GM12801 (cell line): ENCODE results near the gene SELENOS.

Source experiments
- TF ChIP-seq, protein P1 (sequence below): IDR thresholded peaks from one replicate; pipeline ENCODE4 v1.5.1; 2011; ENCODE audit warnings: control low read depth; ENCODE audit not compliant: insufficient read length; ENCODE audit errors: extremely low read depth

The SELENOS gene

DNA sequence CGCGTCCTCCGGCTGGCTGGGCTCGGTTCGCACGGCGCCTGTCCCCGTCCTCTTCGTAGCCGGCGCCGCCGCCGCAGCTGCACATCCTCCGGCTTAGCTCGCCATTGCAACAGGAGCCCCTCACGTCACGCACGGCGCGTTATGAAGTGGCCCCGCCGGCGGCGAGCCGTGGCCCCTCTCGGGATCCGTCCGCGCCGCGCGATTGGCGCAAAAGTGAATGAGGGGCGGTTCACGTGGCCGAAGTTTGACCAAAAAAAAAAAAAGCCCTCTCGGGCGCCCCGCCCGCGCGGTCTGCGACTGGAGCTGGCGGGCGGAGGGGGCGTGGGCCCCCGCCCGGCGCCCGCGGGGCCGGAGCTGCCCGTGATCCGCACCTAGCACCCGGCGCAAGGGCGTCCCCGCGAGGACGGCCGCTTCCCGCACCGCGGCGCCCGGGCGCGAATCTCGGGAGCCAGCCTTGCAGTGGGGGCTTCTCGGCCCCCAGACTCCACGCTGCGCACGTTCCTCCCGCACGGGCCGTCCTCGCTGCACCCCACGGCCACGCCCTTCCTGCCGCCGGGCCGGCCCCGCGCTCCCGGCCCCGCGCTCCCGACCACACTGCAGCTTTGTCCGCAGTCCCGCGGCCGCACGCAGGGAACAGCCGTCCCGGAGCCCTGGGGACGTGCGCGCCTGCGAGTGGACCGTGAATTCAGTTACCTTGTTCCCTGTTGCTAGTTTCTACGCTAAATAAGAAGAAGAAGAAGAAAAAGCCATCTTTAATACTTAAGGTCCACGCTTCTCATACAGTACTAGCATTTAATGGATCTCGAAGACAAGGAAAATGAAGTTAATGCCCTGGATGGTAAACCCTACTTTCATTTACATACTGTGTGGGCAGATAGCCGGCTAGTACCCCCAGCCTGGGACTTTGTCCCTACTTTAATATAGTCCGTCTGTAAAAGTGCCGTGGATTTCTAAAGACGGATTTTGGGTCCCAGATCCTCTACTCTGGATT lies 25.2 kb downstream of the SELENOS start, which contains the start of gene CHSY1:
TSS of gene CHSY1 (minus strand) at position 219 of the 991 bp plus-strand sequence. CDS start 592 bp downstream, outside the sequence.
- TF ChIP-seq, protein P1, sequence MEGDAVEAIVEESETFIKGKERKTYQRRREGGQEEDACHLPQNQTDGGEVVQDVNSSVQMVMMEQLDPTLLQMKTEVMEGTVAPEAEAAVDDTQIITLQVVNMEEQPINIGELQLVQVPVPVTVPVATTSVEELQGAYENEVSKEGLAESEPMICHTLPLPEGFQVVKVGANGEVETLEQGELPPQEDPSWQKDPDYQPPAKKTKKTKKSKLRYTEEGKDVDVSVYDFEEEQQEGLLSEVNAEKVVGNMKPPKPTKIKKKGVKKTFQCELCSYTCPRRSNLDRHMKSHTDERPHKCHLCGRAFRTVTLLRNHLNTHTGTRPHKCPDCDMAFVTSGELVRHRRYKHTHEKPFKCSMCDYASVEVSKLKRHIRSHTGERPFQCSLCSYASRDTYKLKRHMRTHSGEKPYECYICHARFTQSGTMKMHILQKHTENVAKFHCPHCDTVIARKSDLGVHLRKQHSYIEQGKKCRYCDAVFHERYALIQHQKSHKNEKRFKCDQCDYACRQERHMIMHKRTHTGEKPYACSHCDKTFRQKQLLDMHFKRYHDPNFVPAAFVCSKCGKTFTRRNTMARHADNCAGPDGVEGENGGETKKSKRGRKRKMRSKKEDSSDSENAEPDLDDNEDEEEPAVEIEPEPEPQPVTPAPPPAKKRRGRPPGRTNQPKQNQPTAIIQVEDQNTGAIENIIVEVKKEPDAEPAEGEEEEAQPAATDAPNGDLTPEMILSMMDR: no peak

DNA sequence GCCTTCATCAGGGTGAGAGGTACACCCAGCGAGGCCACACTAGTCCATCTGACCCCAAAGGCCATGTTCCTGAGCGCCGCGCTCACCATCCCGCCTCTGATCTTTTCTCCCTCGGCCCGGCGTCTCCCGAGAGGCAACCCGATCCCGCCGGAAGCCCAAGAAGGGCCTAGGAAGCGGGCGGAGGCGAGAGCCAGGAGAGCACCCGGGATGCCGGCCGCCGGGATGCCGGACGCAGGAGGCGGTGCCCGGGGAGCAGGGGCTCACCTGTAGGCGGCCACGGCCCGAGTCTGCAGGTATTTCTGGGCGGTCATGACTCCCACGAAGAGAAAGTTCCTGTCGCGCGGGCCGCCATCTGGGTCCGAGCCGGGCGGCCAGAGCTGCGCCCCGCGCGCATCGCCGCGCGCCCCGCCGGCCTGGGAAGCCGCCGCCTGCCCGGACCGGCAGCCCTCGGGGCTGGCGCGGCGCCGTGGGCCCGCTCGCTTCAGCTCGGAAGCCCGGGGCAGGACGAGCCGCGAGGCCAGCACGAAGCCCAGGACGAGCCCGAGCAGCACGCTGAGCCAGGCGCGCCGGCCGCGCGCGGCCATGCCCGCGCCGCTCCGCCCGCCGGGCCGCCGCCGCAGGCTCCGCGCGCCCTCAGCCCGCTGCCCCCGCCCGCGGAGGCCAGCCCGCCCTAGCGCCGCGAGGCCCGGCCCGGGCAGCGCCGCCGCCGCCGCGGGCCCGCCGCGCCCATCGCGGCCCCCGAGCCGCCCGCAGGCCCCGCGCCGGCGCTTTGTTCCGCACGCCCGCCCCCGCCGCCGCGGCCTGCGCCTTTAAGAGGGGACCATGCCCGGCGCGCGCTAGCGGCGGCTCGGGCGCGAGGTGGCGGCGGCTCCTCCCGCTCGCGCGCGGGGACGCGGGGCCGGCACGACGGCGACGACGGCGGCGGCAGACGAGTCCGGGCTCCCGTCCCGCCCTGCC lies 26.1 kb downstream of the SELENOS start:
- TF ChIP-seq, protein P1: no peak

DNA sequence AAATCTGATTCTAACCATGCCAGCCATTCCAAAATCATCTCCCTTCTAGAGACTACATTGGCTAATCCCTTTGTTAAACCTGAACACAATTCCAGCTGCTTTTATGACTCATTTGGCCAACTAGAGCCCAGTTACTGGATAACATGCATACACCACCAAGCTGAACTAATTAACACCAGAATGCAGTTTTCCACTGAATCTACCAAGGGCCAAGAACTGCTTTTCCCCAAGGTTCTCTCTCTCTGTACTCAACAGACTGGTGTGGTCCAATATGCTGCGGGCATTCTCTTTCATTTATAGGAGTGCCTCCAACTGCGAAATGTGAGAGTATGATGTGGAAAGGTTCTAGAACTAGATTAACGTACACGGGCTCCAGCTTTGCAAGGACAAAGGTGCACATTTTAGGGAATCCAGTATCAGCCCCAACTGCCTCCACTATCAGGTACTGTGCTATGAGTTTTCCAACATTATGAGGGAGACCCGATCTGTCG lies 26.9 kb downstream of the SELENOS start:
- TF ChIP-seq, protein P1: no peak

DNA sequence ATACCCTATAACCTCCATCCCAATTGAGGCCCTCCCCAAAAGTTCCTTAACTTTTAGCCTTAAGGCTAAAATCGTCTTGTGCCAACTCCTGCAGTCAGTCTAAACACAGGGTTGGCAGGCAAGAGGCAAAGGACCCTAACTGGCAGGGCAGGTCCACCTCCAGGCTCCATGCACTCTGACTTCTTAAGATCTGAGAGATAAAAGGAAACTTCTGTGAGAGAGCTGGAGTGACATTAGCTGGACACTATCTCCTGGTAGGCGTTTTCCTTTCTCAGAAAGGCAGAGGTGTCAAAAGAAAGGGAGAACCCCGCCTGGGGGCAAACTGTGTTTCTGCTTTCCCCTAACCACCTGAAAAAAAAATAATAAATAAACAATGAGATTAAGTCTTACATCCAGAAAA lies 29.0 kb downstream of the SELENOS start:
- TF ChIP-seq, protein P1: no peak

DNA sequence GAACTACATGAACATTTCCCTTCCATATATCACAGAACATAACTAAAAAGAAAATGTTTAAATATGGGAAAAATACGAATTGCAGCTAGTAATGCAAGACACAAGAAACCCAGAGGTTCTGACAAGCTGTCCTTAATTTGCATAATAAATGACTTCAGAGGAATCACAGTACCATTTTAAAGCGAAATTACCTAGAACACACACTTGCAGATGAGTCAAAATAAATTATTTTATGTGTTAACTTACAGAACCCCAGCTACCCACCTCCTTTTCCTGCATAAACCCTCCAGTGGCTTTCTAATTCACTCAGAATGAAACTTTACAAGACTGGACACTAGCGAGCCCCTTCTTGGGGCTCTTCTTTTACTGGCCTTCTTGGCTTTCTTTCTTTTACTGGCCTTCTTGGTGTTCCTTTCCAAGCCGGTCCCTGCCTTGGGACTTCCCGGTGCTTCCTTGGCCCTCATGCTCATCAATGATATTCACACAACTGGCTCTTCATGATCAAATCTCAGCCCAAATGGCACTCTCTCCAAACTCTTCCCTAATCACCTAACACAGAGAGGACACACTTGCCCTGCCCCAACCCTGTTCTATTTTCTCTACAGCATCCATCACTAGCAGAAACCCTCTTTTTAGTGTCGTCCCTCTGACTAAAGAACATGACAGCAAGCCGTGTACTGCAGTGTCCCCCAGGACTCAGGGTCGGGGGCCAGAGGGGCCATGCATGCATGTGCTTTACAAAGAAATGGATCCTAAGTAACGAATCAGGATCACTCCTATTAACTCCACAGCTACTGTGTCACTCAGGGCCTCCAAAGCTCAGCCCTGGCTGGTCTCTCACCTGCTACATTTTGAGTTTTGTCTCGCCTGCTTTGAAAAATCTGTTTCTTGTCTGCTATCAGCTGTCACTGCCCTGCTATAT lies 30.2 kb downstream of the SELENOS start:
- TF ChIP-seq, protein P1: no peak

DNA sequence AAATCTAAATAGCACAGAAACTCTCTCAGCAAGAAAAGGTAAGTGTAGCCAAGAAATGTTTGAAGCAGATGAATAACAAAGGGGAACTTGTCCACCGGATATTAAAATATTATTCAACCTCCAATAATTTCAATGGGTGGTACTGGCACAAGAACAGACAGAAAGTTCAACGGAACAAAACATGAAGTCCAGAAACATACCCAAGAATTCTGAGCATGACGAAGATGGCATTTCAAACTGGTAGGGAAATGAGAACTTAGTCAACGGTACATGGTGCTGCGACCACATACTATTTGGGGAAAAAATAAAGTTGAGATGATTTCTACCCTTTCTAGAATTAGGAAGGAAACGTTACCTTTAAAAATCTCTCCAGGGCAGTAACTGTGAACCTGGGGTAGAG lies 30.9 kb downstream of the SELENOS start:
- TF ChIP-seq, protein P1: no peak
